CD4-positive, CD25-positive, alpha-beta regulatory T cell (primary cell): ENCODE measurements around the gene KIAA1210. TPM values are rescaled to one million over a fixed set of nuclear protein-coding genes. Genes with fewer than 3 reads are reported as not detected.

Experiments
- ATAC-seq, 2 donors: fragments of 150-1000 bp; cut with Tn5 transposase; one replicate each; pipeline ENCODE4 v1.10.0; 2021; ENCODE audit warnings: low read depth in 2 of 2, moderate number of reproducible peaks in 2 of 2, moderate library complexity in 1 of 2
- DNase-seq, 3 donors: peaks; one replicate each; pipeline versions ENCODE4 v3.0.0 to v3.0.0-alpha.2; 2012 to 2022; ENCODE audit warnings: mixed read lengths in 1 of 3
- H3K27ac ChIP-seq: one replicate; pipeline ENCODE4 v1.7.0; 2013; ENCODE audit warnings: mild to moderate bottlenecking, low read length; ENCODE audit not compliant: insufficient read depth, poor library complexity, severe bottlenecking
- H3K27me3 ChIP-seq: one replicate; pipeline ENCODE4 v1.7.0; 2013; ENCODE audit warnings: low read length; ENCODE audit not compliant: control insufficient read depth, insufficient read depth
- H3K36me3 ChIP-seq: one replicate; pipeline ENCODE4 v1.7.0; 2013; ENCODE audit warnings: mild to moderate bottlenecking, low read length, moderate library complexity; ENCODE audit not compliant: control insufficient read depth, insufficient read depth
- H3K4me1 ChIP-seq: 2 replicates; pipeline ENCODE4 v1.7.0; 2013; ENCODE audit warnings: mild to moderate bottlenecking, low read length; ENCODE audit not compliant: insufficient read depth, control insufficient read depth, poor library complexity, severe bottlenecking
- H3K4me3 ChIP-seq: one replicate; pipeline ENCODE4 v1.7.0; 2013; ENCODE audit warnings: low read depth, mild to moderate bottlenecking, low read length, moderate library complexity
- H3K9me3 ChIP-seq, 2 experiments: 1 replicate in 1 of 2; 2 replicates in 1 of 2; pipeline ENCODE4 v1.7.0; 2013; ENCODE audit warnings: low read length in 2 of 2, mild to moderate bottlenecking in 1 of 2, moderate library complexity in 1 of 2; ENCODE audit not compliant: control insufficient read depth in 2 of 2
- H3K27ac Mint-ChIP-seq, 3 donors: one replicate each; pipeline ENCODE4 v1.8.0; 2020 to 2022; ENCODE audit warnings: mild to moderate bottlenecking in 3 of 3, mixed read lengths in 3 of 3, moderate library complexity in 2 of 3
- H3K27me3 Mint-ChIP-seq: one replicate; pipeline ENCODE4 v1.8.0; 2022; ENCODE audit warnings: mild to moderate bottlenecking, mixed read lengths
- H3K36me3 Mint-ChIP-seq: one replicate; pipeline ENCODE4 v1.8.0; 2020; ENCODE audit warnings: mixed read lengths
- H3K4me1 Mint-ChIP-seq, 4 donors: one replicate each; pipeline ENCODE4 v1.8.0; 2020 to 2022; ENCODE audit warnings: mixed read lengths in 4 of 4, mild to moderate bottlenecking in 1 of 4
- H3K4me3 Mint-ChIP-seq, 4 donors: one replicate each; pipeline ENCODE4 v1.8.0; 2020 to 2022; ENCODE audit warnings: mild to moderate bottlenecking in 4 of 4, mixed read lengths in 4 of 4, moderate library complexity in 3 of 4
- H3K9me3 Mint-ChIP-seq, 7 donors: one replicate each; pipeline ENCODE4 v1.8.0; 2020 to 2022; ENCODE audit warnings: mixed read lengths in 7 of 7, mild to moderate bottlenecking in 3 of 7, moderate library complexity in 2 of 7
- polyA plus RNA-seq, 4 donors: library from polyadenylated mRNA; unstranded; fragments of 300-500 nt; fragmentation: Illumina TruSeq; gene quantifications; one replicate each; pipeline ENCODE4 v1.2.3, GENCODE V29; 2021
- total RNA-seq: library from RNA; stranded (reverse); gene quantifications from one replicate; pipeline ENCODE4 v1.2.3, GENCODE V29; 2022

The KIAA1210 gene
- total RNA-seq (not detected), polyA plus RNA-seq (not detected)

DNA sequence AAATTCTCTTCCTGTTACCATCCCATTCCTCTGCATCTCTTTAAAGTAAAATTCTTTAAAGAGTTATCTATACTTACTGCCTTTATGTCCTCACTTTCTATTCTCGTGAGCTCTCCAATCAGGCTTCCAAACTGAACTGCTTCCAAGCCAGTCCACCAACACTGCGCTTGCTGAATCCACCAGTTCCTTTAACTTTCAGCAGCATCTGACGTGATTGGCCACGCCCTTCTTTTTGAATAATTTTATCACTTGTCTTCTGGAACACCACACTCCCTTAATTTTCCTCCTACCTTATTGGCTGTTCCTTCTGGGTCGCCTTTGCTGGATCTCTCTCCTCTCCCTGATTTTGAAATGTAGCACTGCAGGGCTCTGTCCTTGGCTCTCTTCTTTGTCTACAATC is at the start of gene KIAA1210:
TSS of gene KIAA1210 (minus strand) at position 163 of the 400 bp plus-strand sequence. CDS start 4,170 bp downstream, outside the sequence.
- DNase-seq = no peak
- H3K27ac ChIP-seq = no peak within 1 kb of the TSS
- Mint-ChIP-seq H3K27me3 (peaks cover 13% of the 10 kb centered on the region), H3K9me3 (no peaks in the 10 kb centered on the region), H3K4me1 (no peaks in the 10 kb centered on the region), H3K36me3 (no peaks in the 10 kb centered on the region), H3K4me3 (no peak within 1 kb of the TSS), H3K27ac (no peak within 1 kb of the TSS)
- no peak for ATAC-seq
- no peaks in the 10 kb centered on the region for H3K4me1 ChIP-seq
- no peaks in the 10 kb centered on the region for H3K27me3 ChIP-seq
- no peak within 1 kb of the TSS for H3K4me3 ChIP-seq
- H3K36me3 ChIP-seq = no peaks in the 10 kb centered on the region
- H3K9me3 ChIP-seq = no peaks in the 10 kb centered on the region

DNA sequence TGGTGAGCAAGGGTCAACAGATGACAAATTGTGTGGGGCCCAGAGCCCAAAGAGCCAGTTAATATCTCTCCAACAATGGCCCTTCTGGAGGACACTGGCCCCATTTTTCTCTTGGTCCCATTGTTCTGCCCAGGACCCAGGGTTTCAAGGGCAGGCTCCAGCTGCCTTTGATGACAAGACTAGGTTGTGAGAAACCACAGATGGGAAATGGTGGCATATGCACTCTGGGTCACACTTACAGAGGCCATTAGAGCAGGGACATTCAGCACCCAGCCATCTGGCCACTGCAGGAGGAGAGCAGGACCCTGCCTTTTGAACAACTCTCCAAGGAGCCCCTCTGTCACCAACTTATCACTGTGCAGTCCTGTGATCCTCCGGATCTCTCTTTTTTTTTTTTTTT is 49.7 kb upstream of the KIAA1210 start:
- no peaks in the 10 kb centered on the region for H3K27me3 ChIP-seq
- no peaks in the 10 kb centered on the region for H3K9me3 ChIP-seq
- Mint-ChIP-seq H3K27me3 (peaks cover 5% of the 10 kb centered on the region), H3K9me3 (peaks cover 0 to 2% (median 0%) of the 10 kb centered on the region in 7 donors), H3K4me1 (no peaks in the 10 kb centered on the region), H3K27ac (no peak overlapping the region), H3K36me3 (no peaks in the 10 kb centered on the region), H3K4me3 (no peak overlapping the region)
- H3K27ac ChIP-seq = no peak overlapping the region
- DNase-seq (no peak), ATAC-seq (no peak)
- H3K36me3 ChIP-seq = no peaks in the 10 kb centered on the region
- no peaks in the 10 kb centered on the region for H3K4me1 ChIP-seq
- H3K4me3 ChIP-seq = no peak overlapping the region

DNA sequence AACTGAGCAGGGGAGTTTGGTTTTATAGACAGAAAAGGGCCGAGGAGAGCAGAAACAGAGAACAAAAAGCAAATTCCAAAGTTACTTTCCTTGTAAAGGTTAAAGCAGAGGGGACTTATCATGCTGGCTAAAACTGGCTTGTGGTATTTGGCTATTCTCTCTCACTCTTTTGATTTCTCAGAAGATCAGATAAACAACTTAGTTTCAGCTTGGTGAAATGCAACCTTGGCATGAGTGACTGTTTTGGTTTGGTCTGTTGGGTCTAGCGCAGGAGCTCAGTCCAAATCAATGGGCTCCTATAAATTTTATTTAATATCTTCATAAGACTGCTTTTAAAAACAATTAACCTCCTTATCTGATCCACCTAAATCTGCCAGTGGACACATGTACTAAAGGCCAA is 47.3 kb upstream of the KIAA1210 start:
- Mint-ChIP-seq H3K27me3 (no peaks in the 10 kb centered on the region), H3K4me1 (no peaks in the 10 kb centered on the region), H3K9me3 (peaks cover 0 to 2% (median 0%) of the 10 kb centered on the region in 7 donors), H3K36me3 (no peaks in the 10 kb centered on the region), H3K4me3 (no peak overlapping the region), H3K27ac (no peak overlapping the region)
- Histone ChIP-seq H3K4me1 (no peaks in the 10 kb centered on the region), H3K27ac (no peak overlapping the region), H3K27me3 (no peaks in the 10 kb centered on the region), H3K9me3 (no peaks in the 10 kb centered on the region), H3K36me3 (no peaks in the 10 kb centered on the region), H3K4me3 (no peak overlapping the region)
- no peak for DNase-seq
- ATAC-seq = no peak

DNA sequence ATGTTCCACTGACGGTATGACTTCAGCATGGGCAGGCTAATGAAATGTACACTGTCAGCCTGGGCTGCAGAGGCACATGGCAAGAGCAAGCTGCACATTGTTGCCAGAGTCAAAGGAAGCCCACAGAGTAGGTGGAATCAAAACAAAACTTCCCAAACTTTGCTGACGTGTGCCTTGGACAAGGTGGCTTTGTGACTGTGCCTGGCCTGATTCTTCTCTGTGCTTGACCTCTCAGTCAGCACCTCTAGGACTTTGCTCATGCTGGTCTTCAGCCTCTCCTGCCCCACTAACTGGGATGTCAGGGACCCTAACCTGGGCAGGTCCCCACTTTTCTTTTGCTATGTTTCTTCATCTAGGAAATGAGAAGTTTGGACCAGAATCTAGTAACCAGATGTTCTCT is 40.5 kb upstream of the KIAA1210 start:
- H3K9me3 Mint-ChIP-seq = peaks cover 0 to 4% (median 0%) of the 10 kb centered on the region in 7 donors
- no peaks in the 10 kb centered on the region for H3K4me1 ChIP-seq
- no peaks in the 10 kb centered on the region for H3K27me3 Mint-ChIP-seq
- no peaks in the 10 kb centered on the region for H3K4me1 Mint-ChIP-seq
- no peaks in the 10 kb centered on the region for H3K27me3 ChIP-seq
- no peak overlapping the region for H3K4me3 Mint-ChIP-seq
- H3K36me3 ChIP-seq = no peaks in the 10 kb centered on the region
- no peaks in the 10 kb centered on the region for H3K9me3 ChIP-seq
- DNase-seq (no peak), ATAC-seq (no peak)
- no peaks in the 10 kb centered on the region for H3K36me3 Mint-ChIP-seq
- H3K27ac ChIP-seq = no peak overlapping the region
- no peak overlapping the region for H3K27ac Mint-ChIP-seq
- H3K4me3 ChIP-seq = no peak overlapping the region

DNA sequence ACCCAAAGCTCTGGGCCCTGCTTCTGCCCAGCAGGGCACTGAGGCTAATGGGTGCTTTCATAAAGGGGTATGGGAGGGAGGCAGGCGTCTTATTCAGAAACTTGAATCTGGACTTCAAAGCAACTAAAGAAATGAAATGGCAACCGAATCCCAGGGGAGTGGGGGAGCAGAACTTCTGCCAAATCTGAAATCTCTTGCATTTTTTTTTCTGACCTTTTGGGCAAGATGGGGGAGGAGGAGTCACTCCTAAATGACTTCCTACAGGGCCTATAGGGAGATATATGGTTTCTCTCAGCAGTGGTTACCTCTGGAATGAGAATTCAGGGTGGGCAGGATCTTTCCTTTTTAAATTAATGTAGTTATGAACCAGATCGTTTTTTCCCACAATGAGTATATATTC is 30.6 kb upstream of the KIAA1210 start:
- no peaks in the 10 kb centered on the region for H3K4me1 Mint-ChIP-seq
- H3K27me3 Mint-ChIP-seq = peaks cover 2% of the 10 kb centered on the region
- DNase-seq (no peak), ATAC-seq (no peak)
- H3K4me3 ChIP-seq = no peak overlapping the region
- H3K36me3 ChIP-seq = no peaks in the 10 kb centered on the region
- H3K27me3 ChIP-seq = no peaks in the 10 kb centered on the region
- no peak overlapping the region for H3K27ac ChIP-seq
- no peaks in the 10 kb centered on the region for H3K9me3 ChIP-seq
- no peak overlapping the region for H3K27ac Mint-ChIP-seq
- no peak overlapping the region for H3K4me3 Mint-ChIP-seq
- no peaks in the 10 kb centered on the region for H3K4me1 ChIP-seq
- no peaks in the 10 kb centered on the region for H3K36me3 Mint-ChIP-seq
- H3K9me3 Mint-ChIP-seq = no peaks in the 10 kb centered on the region

- Mint-ChIP-seq H3K9me3 (no peaks in the 10 kb centered on the region), H3K4me1 (no peaks in the 10 kb centered on the region), H3K36me3 (no peaks in the 10 kb centered on the region), H3K27me3 (peaks cover 8% of the 10 kb centered on the region), H3K27ac (no peak overlapping the region), H3K4me3 (no peak overlapping the region)
- DNase-seq = no peak
- no peak for ATAC-seq
- no peaks in the 10 kb centered on the region for H3K27me3 ChIP-seq
- H3K4me1 ChIP-seq = no peaks in the 10 kb centered on the region
- no peak overlapping the region for H3K4me3 ChIP-seq
- no peaks in the 10 kb centered on the region for H3K9me3 ChIP-seq
- no peaks in the 10 kb centered on the region for H3K36me3 ChIP-seq
- H3K27ac ChIP-seq = no peak overlapping the region
Measured at GRCh38 chrX:119156241-119156640, 28.6 kb upstream of the KIAA1210 start.

- Histone ChIP-seq H3K36me3 (no peaks in the 10 kb centered on the region), H3K27me3 (no peaks in the 10 kb centered on the region), H3K9me3 (no peaks in the 10 kb centered on the region), H3K4me3 (no peak overlapping the region), H3K4me1 (no peaks in the 10 kb centered on the region), H3K27ac (no peak overlapping the region)
- no peaks in the 10 kb centered on the region for H3K4me1 Mint-ChIP-seq
- no peak for DNase-seq
- H3K9me3 Mint-ChIP-seq = no peaks in the 10 kb centered on the region
- H3K4me3 Mint-ChIP-seq = no peak overlapping the region
- ATAC-seq = no peak
- peaks cover 10% of the 10 kb centered on the region for H3K27me3 Mint-ChIP-seq
- H3K36me3 Mint-ChIP-seq = no peaks in the 10 kb centered on the region
- no peak overlapping the region for H3K27ac Mint-ChIP-seq
Measured at GRCh38 chrX:119155416-119156035, 27.9 kb upstream of the KIAA1210 start.

- Histone ChIP-seq H3K4me1 (no peaks in the 10 kb centered on the region), H3K4me3 (no peak overlapping the region), H3K27ac (no peak overlapping the region), H3K36me3 (no peaks in the 10 kb centered on the region), H3K9me3 (no peaks in the 10 kb centered on the region), H3K27me3 (no peaks in the 10 kb centered on the region)
- Mint-ChIP-seq H3K9me3 (no peaks in the 10 kb centered on the region), H3K27me3 (peaks cover 10% of the 10 kb centered on the region), H3K4me1 (no peaks in the 10 kb centered on the region), H3K36me3 (no peaks in the 10 kb centered on the region), H3K27ac (no peak overlapping the region), H3K4me3 (no peak overlapping the region)
- no peak for ATAC-seq
- DNase-seq = no peak
Measured at GRCh38 chrX:119151051-119151380, 23.4 kb upstream of the KIAA1210 start.
